ENCODE results near the gene HAO2. TPM values are rescaled to one million over a fixed set of nuclear protein-coding genes. Genes with fewer than 3 reads are reported as not detected.

Gene HAO2
- total and polyA plus RNA-seq, 9 donors = 0.12 to 0.50 (median 0.23) TPM; not detected in 6

GRCh38 chr1:119414950-119415349 is 46.4 kb downstream of the HAO2 start, which contains the start of gene HSD3B2:
Gene HSD3B2, plus strand, starts transcription at chr1:119415150. Its CDS starts 270 bp downstream, at chr1:119415420.
- H3K4me1 ChIP-seq (ENCODE audit: insufficient read depth) = no peaks in the 10 kb centered on the region
- H3K27ac ChIP-seq = no peak within 1 kb of the TSS
- H3K27me3 ChIP-seq = no peaks in the 10 kb centered on the region
- intact Hi-C loops (cut with DNase I) = no loop called here
- H3K9me3 ChIP-seq = no peaks in the 10 kb centered on the region
- H3K4me3 ChIP-seq = no peak within 1 kb of the TSS
- WGBS, 3 donors = 61 to 67% (median 62%) methylated on average over 2 of the region's 2 CpGs
- H3K36me3 ChIP-seq = no peaks in the 10 kb centered on the region
- TF ChIP-seq POLR2A (IDR thresholded peaks at IDR 0.05) = no peak
- no peak for TF ChIP-seq CTCF (IDR thresholded peaks at IDR 0.05)
- no peak for TF ChIP-seq EP300 (IDR thresholded peaks at IDR 0.05)
- no peak for DNase-seq

- Histone ChIP-seq H3K4me1 (ENCODE audit: insufficient read depth) (no peaks in the 10 kb centered on the region), H3K36me3 (no peaks in the 10 kb centered on the region), H3K4me3 (no peak overlapping the region), H3K9me3 (no peaks in the 10 kb centered on the region), H3K27me3 (no peaks in the 10 kb centered on the region), H3K27ac (no peak overlapping the region)
- TF ChIP-seq EP300 (IDR thresholded peaks at IDR 0.05) (no peak), POLR2A (IDR thresholded peaks at IDR 0.05) (no peak), CTCF (IDR thresholded peaks at IDR 0.05) (no peak)
- 72 to 91% (median 90%) methylated on average over 3 of the region's 3 CpGs for WGBS, 3 donors
- DNase-seq = no peak
- intact Hi-C loops (cut with DNase I) = no loop called here
These were observed 47.5 kb downstream of the HAO2 start for GRCh38 chr1:119416006-119416640.

- no peaks in the 10 kb centered on the region for H3K27me3 ChIP-seq
These were observed 50.5 kb downstream of the HAO2 start for GRCh38 chr1:119419109-119419508.

GRCh38 chr1:119420638-119421037 is 52.1 kb downstream of the HAO2 start:
- Histone ChIP-seq H3K27me3 (no peaks in the 10 kb centered on the region), H3K36me3 (no peaks in the 10 kb centered on the region), H3K4me3 (no peak overlapping the region), H3K9me3 (no peaks in the 10 kb centered on the region), H3K27ac (no peak overlapping the region), H3K4me1 (ENCODE audit: insufficient read depth) (no peaks in the 10 kb centered on the region)
- TF ChIP-seq EP300 (IDR thresholded peaks at IDR 0.05) = no peak
- no peak for TF ChIP-seq CTCF (IDR thresholded peaks at IDR 0.05)
- TF ChIP-seq POLR2A (IDR thresholded peaks at IDR 0.05) = no peak
- no peak for DNase-seq
- intact Hi-C loops (cut with DNase I) = no loop called here

More at GRCh38 chr1:119419109-119419508, 50.5 kb downstream of the HAO2 start:
- intact Hi-C loops (cut with DNase I) = no loop called here
- TF ChIP-seq EP300 (IDR thresholded peaks at IDR 0.05) (no peak), POLR2A (IDR thresholded peaks at IDR 0.05) (no peak), CTCF (IDR thresholded peaks at IDR 0.05) (no peak)
- Histone ChIP-seq H3K4me3 (no peak overlapping the region), H3K27ac (no peak overlapping the region), H3K36me3 (no peaks in the 10 kb centered on the region), H3K9me3 (no peaks in the 10 kb centered on the region), H3K4me1 (ENCODE audit: insufficient read depth) (no peaks in the 10 kb centered on the region)
- WGBS, 3 donors = 88 to 93% (median 92%) methylated on average over 5 of the region's 5 CpGs
- no peak for DNase-seq

Data from ovary (tissue), 9 donors.